ENCODE measurements around the gene ZSWIM5.
A peak's percentile ranks its signal among the peaks of the same experiment; 100 is the strongest.

The ZSWIM5 gene

GRCh38 chr1:45215485-45216199 lies 9.2 kb upstream of the ZSWIM5 start:
- TF ChIP-seq, protein P1, sequence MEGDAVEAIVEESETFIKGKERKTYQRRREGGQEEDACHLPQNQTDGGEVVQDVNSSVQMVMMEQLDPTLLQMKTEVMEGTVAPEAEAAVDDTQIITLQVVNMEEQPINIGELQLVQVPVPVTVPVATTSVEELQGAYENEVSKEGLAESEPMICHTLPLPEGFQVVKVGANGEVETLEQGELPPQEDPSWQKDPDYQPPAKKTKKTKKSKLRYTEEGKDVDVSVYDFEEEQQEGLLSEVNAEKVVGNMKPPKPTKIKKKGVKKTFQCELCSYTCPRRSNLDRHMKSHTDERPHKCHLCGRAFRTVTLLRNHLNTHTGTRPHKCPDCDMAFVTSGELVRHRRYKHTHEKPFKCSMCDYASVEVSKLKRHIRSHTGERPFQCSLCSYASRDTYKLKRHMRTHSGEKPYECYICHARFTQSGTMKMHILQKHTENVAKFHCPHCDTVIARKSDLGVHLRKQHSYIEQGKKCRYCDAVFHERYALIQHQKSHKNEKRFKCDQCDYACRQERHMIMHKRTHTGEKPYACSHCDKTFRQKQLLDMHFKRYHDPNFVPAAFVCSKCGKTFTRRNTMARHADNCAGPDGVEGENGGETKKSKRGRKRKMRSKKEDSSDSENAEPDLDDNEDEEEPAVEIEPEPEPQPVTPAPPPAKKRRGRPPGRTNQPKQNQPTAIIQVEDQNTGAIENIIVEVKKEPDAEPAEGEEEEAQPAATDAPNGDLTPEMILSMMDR (IDR thresholded peaks at IDR 0.05; ENCODE audit: borderline replicate concordance, insufficient read depth, low read depth, low read length): no peak

DNA sequence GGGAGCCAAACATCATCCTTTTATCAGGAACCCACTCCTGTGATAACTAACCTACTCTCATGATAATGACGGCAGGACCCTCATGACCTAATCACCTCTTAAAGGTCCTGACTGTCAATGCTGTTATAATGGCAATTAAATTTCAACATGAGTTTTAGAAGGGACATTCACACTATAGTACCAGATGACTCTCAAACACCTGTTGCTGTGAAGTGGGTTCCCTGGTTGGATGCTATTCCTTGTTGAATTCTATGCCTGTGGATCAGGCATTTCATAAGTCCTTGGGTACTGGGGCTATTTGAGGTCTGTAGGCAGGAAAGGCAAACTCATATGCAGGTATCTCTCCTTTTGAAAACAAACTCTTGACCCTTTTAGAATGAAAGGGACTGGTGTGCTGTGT lies 7.5 kb upstream of the ZSWIM5 start:
- no peak overlapping the region for H3K4me3 ChIP-seq (ENCODE audit: low read depth, low read length)
- TF ChIP-seq, protein P1 (IDR thresholded peaks at IDR 0.05; ENCODE audit: borderline replicate concordance, insufficient read depth, low read depth, low read length): no peak

More at GRCh38 chr1:45215485-45216199, 9.2 kb upstream of the ZSWIM5 start:
- H3K4me3 ChIP-seq (ENCODE audit: low read depth, low read length): no peak overlapping the region

GRCh38 chr1:45211076-45211475 lies 4.7 kb upstream of the ZSWIM5 start:
- H3K4me3 ChIP-seq (ENCODE audit: low read depth, low read length): no peak overlapping the region
- TF ChIP-seq, protein P1 (IDR thresholded peaks at IDR 0.05; ENCODE audit: borderline replicate concordance, insufficient read depth, low read depth, low read length): no peak

DNA sequence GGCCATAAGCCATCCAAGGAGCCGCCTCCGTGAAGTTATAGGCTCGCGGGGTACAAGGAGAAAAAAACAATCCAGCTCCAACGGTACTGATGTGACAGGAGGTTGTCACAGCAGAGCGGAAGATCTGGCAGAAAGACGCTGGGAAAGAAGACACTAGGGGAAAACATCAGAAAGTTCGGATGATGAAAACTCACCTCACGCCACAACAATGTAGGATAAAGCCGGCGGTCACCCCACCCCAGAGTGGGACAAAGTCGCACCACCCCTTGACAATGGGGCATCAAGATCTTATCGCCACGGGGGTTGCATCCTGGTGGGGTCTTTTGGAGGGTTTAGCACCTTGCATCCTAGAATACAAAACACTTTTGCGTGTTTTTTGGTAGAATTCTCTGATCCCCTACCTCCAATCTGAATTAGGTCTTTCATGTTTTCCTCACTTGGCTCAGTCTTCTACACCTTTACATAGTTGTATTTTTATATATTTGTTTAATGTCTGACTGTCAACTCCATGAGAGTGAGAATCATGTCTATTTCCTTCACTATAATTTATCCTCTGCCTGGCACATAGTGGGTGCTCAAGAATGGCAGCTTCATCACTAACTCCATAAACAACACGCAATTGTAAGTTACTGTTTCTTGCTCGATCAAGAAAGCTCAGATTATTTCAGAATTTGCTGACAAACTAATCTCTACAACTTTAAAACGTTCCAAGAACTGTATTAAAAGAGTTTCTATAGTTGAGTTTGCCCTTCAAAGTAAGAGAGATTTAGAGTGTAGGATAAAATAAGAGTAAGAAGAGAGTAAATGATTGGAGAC lies 611 bp upstream of the ZSWIM5 start:
- TF ChIP-seq, protein P1 (IDR thresholded peaks at IDR 0.05; ENCODE audit: borderline replicate concordance, insufficient read depth, low read depth, low read length): no peak

DNA sequence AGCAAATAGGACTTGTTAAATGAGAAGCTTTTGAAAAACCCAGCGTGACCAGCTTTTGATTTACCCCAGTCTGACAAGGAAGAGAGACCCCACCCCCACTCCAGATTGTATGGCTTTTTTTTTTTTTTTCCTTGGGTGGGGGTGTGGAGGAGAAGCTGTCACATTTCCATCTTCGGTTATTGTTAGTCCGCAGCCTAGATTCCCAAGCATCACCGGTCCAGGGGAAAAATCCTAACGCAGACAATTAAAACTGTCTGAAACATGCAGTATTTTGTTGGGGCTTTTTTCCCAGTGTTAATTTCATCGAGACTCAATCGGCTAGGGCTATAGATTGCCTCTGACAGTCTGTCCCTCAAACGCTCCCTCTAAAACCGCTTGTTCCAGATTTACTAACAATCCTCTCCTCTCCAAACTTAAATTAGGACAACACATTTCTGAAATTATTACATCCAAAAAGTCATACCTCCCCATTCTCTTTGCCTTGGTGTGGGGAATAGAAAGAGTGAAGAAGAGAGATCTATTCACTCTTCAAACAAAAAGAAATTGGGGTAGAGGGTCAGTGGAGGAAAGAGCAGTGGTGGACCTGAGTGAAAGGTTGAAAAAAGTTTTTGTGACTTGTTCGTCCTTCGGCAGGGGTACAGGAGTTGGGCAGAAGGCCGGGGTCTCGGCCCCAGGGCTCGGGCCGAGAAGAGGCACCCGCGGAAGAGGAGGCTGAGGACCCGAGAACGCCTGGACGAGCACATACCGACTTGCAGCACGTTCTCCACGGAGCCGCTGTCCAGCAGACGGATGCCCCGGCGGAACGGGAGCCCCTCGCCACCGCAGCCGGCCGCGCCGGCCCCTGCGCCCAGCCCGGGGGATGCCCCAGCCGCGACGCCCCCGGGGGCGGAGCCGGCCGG lies 1.1 kb downstream of the ZSWIM5 start:
- TF ChIP-seq, protein P1 (IDR thresholded peaks at IDR 0.05; ENCODE audit: borderline replicate concordance, insufficient read depth, low read depth, low read length): no peak
- H3K4me3 ChIP-seq (ENCODE audit: low read depth, low read length): no peak overlapping the region

More for the DNA sequence above, 611 bp upstream of the ZSWIM5 start:
- H3K4me3 ChIP-seq (ENCODE audit: low read depth, low read length): peak overlapping the region; percentile 60

DNA sequence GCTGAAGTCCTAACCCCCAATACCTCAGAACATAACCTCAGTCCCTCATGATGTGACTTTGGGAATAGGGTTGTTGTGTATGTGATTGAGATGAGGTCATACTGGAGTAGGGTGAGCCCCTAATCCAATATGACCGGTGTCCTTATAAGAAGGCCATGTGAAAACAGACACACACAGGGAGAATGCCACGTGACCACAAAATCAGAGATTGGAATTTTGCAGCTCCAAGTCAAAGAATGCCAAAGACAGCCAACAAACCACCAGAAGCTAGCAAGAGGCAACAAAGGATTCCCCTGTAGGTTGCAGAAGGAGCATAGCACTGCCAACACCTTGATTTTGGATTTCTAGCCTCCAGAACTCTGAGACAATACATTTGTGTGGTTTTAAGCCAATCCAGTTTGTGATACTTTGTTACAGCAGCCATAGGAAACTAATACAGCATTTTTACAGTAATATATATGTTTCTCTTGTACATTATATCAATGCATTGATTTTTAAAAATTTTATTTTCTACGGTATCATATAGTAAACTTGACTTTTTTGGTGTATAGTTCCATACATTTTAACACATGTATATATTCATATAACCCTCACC lies 5.4 kb downstream of the ZSWIM5 start:
- TF ChIP-seq, protein P1 (IDR thresholded peaks at IDR 0.05; ENCODE audit: borderline replicate concordance, insufficient read depth, low read depth, low read length): no peak
- H3K4me3 ChIP-seq (ENCODE audit: low read depth, low read length): no peak overlapping the region

Measured in GM12875 (cell line).